Neural cell (in vitro differentiated cells): Measurements from ENCODE around the gene AFF1.

Experiments
- EP300 ChIP-seq: fragments of 450-650 bp; conservative IDR thresholded peaks from 2 replicates; pipeline ENCODE4 v1.6.1; 2014; ENCODE audit warnings: antibody characterized with exemption, mild to moderate bottlenecking, moderate library complexity; ENCODE audit not compliant: poor library complexity, severe bottlenecking
- EZH2 ChIP-seq: fragments of 200-600, 300-800 bp; shearing (Covaris generic), sonication (generic); IDR thresholded peaks from 2 replicates; pipeline ENCODE4 v1.6.1; 2014; ENCODE audit warnings: antibody characterized with exemption, low read length, borderline replicate concordance, mild to moderate bottlenecking; ENCODE audit not compliant: insufficient read depth, poor library complexity, severe bottlenecking
- POLR2AphosphoS5 ChIP-seq: IDR thresholded peaks from 2 replicates; pipeline ENCODE4 v1.6.1; 2012
- SMC3 ChIP-seq: fragments of 450-650 bp; conservative IDR thresholded peaks from 2 replicates; pipeline ENCODE4 v1.6.1; 2014; ENCODE audit warnings: antibody characterized with exemption, mild to moderate bottlenecking, moderate library complexity; ENCODE audit not compliant: poor library complexity
- TAF1 ChIP-seq: IDR thresholded peaks from 2 replicates; pipeline ENCODE4 v1.6.1; 2012; ENCODE audit warnings: low read depth
- TF ChIP-seq, protein P1 (sequence below): fragments of 450-650 bp; IDR thresholded peaks from 2 replicates; pipeline ENCODE4 v1.5.1; 2014; ENCODE audit warnings: antibody characterized with exemption, mild to moderate bottlenecking, moderate library complexity; ENCODE audit not compliant: poor library complexity, severe bottlenecking
- TF ChIP-seq, protein P2 (sequence below): IDR thresholded peaks from 2 replicates; pipeline ENCODE4 v1.6.1; 2012; ENCODE audit warnings: borderline replicate concordance

GRCh38 chr4:86942185-86942666 is 7.4 kb downstream of the AFF1 start:
- TF ChIP-seq POLR2AphosphoS5, result no peak
- no peak for TF ChIP-seq EP300
- TF ChIP-seq, protein P1, sequence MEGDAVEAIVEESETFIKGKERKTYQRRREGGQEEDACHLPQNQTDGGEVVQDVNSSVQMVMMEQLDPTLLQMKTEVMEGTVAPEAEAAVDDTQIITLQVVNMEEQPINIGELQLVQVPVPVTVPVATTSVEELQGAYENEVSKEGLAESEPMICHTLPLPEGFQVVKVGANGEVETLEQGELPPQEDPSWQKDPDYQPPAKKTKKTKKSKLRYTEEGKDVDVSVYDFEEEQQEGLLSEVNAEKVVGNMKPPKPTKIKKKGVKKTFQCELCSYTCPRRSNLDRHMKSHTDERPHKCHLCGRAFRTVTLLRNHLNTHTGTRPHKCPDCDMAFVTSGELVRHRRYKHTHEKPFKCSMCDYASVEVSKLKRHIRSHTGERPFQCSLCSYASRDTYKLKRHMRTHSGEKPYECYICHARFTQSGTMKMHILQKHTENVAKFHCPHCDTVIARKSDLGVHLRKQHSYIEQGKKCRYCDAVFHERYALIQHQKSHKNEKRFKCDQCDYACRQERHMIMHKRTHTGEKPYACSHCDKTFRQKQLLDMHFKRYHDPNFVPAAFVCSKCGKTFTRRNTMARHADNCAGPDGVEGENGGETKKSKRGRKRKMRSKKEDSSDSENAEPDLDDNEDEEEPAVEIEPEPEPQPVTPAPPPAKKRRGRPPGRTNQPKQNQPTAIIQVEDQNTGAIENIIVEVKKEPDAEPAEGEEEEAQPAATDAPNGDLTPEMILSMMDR, result no peak
- TF ChIP-seq, protein P2, sequence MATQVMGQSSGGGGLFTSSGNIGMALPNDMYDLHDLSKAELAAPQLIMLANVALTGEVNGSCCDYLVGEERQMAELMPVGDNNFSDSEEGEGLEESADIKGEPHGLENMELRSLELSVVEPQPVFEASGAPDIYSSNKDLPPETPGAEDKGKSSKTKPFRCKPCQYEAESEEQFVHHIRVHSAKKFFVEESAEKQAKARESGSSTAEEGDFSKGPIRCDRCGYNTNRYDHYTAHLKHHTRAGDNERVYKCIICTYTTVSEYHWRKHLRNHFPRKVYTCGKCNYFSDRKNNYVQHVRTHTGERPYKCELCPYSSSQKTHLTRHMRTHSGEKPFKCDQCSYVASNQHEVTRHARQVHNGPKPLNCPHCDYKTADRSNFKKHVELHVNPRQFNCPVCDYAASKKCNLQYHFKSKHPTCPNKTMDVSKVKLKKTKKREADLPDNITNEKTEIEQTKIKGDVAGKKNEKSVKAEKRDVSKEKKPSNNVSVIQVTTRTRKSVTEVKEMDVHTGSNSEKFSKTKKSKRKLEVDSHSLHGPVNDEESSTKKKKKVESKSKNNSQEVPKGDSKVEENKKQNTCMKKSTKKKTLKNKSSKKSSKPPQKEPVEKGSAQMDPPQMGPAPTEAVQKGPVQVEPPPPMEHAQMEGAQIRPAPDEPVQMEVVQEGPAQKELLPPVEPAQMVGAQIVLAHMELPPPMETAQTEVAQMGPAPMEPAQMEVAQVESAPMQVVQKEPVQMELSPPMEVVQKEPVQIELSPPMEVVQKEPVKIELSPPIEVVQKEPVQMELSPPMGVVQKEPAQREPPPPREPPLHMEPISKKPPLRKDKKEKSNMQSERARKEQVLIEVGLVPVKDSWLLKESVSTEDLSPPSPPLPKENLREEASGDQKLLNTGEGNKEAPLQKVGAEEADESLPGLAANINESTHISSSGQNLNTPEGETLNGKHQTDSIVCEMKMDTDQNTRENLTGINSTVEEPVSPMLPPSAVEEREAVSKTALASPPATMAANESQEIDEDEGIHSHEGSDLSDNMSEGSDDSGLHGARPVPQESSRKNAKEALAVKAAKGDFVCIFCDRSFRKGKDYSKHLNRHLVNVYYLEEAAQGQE, result no peak
- TF ChIP-seq SMC3, result no peak
- TF ChIP-seq TAF1, result no peak
- TF ChIP-seq EZH2, result no peak
